Retinal pigment epithelial cell (primary cell): ENCODE measurements around the gene GPER1.
"Not testable (repeated sequence)": the region's sequence is repeated elsewhere in the genome, so short reads cannot be mapped to it uniquely, and the experiment has no call there.

ENCODE experiments used
- DNase-seq: peaks from one replicate; pipeline ENCODE4 v3.0.0-alpha.2; 2010; ENCODE audit warnings: low read depth
- H3K4me3 ChIP-seq: 2 replicates; pipeline ENCODE4 v1.5.1; 2011; ENCODE audit warnings: mild to moderate bottlenecking, low read length, control low read depth, moderate library complexity
- CTCF ChIP-seq: conservative IDR thresholded peaks from 2 replicates; pipeline ENCODE4 v1.5.1; 2011; ENCODE audit warnings: low read depth, low read length, control low read depth, inconsistent platforms

GPER1 gene

GRCh38 chr7:1087952-1088920, at the start of gene GPER1:
Gene GPER1 (plus strand): TSS chr7:1088113. CDS start chr7:1091729, 3,616 bp downstream.
- peak within 1 kb of the TSS; percentile 52 for H3K4me3 ChIP-seq
- TF ChIP-seq CTCF, result no peak
- no peak for DNase-seq

GRCh38 chr7:1040233-1040632, 47.7 kb upstream of the GPER1 start:
- DNase-seq, result not testable (repeated sequence)

GRCh38 chr7:1040790-1041189, 47.1 kb upstream of the GPER1 start:
- no peak overlapping the region for H3K4me3 ChIP-seq
- no peak for TF ChIP-seq CTCF
- no peak for DNase-seq

More at GRCh38 chr7:1040233-1040632, 47.7 kb upstream of the GPER1 start:
- H3K4me3 ChIP-seq, result not testable (repeated sequence)

DNA sequence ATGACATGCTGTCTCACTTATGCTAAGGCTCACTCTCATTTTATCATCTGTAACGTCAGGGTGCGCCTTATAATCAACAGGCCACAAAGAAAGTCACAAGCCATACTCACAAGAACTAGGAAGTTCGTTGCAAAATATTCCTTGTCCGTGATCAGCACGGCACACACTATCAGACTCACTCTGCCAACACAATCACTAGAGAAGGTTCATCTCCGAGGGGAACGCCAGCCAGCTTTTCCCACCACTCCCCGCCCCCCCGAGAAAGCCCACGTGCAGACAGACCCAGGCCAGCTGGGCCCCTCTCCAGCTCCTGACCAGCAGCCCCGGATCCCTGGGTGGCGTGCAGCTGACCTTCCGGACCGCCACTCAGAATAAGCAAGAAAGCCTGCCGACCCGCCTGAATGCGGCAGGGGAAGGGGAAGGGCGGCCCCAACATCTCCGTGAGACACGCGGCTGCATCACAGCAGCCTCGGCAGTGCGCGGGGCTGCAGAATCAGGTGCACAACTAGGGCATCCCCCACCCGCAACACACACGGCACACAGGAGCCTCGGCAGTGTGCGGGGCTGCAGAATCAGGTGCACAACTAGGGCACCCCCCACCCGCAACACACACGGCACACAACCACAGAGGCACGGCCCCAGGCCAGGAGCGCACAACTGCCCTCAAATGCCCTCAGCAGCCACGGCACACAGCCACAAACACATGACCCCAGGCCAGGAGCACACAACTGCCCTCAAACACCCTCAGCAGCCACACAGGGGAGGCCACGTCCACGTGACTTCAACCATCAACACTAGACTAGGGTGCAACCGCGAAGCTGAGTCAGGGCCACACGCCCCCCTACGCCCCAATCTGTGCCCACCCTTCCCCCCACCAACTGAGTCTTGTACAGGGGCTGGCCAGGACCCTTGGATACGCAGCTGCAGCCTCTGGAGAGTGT, 46.1 kb upstream of the GPER1 start:
- TF ChIP-seq CTCF, result no peak
- no peak for DNase-seq
- no peak overlapping the region for H3K4me3 ChIP-seq

DNA sequence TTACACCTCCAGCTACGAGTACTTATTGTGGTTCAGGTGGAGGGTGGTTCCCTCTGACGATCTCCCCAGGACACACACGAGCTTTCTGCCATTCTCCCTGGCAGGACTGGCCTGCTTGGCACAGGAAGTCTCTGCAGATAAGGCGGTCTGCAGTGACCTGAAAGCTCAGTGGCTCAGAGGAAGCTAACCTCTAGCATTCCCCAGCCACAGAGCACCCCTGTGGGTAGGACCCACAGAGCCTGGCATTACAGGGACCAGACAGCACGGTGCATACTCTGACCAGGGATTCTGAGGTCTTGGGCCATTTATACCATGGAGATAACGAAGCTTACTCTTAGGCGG, 45.5 kb upstream of the GPER1 start:
- no peak overlapping the region for H3K4me3 ChIP-seq
- DNase-seq, result no peak
- TF ChIP-seq CTCF, result no peak

DNA sequence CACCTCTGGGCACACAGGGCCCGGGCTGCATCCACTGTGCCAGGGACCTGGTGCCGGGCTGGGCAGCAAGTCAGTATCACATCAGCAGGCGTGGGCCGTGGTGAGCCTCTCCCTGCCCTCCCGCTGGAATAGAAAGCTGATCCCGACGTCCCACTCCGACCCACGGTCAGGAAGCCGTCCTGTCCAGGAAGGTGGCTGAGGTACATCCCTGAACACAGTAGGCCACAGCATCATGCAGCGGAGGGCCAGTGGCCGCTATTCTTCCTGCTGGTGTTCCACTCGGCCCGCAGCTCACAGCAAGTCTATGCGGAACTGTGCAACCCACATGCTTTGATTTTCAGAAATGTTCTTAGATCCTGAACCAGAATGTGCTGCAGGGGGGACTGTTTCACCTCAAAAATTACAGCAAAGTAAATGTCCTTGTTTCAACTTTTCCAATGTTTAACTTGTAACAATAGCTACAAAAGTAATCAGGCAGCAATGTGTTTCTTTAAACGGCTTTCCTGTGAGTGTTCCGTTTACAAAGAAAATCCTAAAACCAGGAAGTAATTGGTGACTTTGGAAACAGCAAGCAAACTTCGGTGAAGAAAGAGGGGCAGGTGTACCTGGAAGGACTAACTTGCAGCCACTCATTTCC, 44.2 kb upstream of the GPER1 start:
- no peak for DNase-seq
- no peak for TF ChIP-seq CTCF
- H3K4me3 ChIP-seq, result peak overlapping the region; percentile 15
